ENCODE measurements around the gene FAM222B.
"Not testable (repeated sequence)": the region's sequence is repeated elsewhere in the genome, so short reads cannot be mapped to it uniquely, and the experiment has no call there.

Gene FAM222B, protein sequence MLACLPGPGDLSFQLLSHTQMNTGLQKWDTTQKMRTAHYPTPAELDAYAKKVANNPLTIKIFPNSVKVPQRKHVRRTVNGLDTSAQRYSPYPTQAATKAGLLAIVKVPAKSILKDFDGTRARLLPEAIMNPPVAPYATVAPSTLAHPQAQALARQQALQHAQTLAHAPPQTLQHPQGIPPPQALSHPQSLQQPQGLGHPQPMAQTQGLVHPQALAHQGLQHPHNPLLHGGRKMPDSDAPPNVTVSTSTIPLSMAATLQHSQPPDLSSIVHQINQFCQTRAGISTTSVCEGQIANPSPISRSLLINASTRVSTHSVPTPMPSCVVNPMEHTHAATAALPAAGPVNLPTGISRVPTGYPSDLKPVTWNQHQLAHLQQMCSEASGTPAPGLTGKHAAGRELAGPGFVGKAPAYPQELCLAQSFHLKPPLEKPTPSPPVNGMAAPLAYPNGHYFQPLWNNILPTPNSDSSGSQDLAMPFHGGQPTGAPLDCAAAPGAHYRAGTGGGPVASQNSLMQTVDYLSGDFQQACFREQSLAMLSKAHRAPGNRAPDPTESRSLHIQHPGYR

DNA sequence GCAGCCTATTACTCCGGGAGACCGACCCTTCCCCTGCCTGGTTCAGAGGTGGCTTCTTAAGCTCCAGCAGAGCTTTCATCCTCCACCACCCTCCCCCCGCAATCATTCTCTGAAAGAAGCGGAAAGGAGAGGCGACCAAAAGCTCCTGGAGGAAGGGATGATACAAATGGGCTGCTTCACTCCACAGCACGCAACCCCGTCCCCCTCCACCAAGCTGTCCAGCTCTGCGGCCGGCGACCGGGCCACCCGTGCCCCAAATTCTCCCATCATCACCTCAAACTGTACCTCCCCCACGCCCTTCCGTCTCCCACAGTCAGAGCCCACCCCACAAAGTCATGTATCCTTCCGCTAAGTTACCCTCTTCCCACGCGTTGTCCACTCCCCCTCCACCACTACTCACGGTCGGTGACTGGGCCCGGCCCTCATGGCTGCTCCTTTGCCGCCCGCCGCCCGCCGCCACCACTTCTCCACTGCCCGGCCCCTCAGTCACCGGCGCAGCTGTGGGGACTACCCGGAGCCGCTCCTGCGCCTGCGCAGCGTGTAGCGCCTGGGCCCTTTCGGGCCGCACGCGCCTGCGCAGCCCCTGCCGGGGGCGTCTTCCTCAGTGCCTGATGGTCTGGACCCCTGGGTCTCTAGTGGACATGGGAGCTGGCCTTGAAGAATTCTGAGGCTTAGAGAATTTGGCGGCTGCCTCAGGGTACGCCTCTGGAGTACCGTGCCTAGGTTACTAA lies at the start of gene FAM222B:
TSS of gene FAM222B (minus strand) at position 509 of the 731 bp plus-strand sequence. CDS start 76,123 bp downstream, outside the sequence.
- DNase-seq, result peak; percentile 67

DNA sequence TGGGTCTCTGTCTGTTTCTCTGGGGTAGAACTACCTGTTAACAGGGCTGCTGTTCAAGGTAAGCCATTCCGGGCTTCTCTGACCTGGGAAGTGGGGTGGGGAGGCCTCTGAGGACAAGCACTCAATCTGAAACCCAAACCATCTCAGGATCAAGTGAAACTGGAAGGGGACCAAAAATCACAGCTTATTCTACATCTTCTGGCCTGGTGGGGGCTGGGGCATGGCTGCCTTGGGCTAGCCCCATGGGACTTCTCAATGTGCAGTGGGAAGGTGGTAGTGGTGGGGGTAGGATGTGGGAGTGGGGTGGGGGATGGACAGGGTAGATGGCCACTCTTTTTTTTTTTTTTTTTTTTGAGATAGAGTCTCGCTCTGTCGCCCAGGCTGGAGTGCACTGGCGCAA lies 49.4 kb upstream of the FAM222B start:
- DNase-seq, result no peak

DNA sequence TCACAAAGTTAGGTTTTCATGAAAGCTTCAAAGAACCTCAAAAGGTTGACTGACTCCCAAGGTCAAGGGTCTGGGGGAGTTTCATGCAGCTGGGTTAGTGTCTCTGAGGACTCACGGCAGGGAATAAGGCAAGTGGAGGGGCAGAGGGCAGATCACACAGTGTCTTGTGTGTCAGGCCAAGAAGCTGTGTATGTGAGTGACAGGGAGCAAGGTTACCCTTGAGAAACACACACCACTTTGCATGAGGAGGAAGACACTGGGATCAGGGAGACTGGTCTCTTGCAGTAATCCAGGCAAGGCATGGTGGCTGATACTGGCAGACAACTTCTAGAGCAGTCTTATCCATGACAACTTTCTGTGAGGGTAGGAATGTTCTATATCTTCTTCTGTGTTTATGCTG lies 48.6 kb upstream of the FAM222B start:
- DNase-seq, result no peak

DNA sequence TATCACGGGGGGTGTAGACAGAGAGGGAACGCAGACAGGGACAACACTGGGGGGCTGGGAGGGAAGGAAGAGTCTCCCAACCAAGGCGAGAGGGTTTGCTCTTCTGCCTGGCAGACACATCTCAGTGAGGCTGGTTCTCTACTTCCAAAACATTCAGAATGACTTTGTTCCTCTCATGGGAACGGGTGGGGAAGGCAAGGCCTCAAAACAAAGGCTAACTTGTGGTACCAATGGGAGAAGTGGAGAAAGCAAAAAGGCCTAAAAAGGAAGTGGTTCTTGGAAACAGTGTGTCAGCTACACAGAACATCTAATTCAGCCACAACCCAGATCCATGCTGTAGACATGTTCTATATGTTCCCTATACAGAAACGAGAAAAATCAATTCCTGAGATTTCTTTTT lies 47.4 kb upstream of the FAM222B start:
- DNase-seq, result no peak

DNA sequence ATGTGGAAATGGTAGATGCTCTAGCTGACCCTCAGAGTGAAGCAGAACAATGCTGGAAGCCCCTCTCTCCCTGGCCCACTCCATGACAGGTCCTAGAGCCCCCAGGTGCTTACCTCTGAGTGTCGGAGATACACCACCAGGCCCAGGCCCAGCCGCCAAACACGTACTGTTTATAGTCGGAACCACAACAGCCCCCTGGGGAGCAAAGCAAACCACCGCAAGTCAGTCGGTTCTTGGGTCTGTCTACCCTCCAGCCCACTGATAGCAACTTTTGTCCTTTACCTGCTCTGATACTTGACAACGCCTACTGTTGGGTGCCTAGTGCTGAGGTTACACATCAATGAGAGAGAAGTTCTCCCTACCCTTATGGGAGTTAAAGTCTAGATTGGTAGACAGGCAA lies 46.2 kb upstream of the FAM222B start:
- no peak for DNase-seq

DNA sequence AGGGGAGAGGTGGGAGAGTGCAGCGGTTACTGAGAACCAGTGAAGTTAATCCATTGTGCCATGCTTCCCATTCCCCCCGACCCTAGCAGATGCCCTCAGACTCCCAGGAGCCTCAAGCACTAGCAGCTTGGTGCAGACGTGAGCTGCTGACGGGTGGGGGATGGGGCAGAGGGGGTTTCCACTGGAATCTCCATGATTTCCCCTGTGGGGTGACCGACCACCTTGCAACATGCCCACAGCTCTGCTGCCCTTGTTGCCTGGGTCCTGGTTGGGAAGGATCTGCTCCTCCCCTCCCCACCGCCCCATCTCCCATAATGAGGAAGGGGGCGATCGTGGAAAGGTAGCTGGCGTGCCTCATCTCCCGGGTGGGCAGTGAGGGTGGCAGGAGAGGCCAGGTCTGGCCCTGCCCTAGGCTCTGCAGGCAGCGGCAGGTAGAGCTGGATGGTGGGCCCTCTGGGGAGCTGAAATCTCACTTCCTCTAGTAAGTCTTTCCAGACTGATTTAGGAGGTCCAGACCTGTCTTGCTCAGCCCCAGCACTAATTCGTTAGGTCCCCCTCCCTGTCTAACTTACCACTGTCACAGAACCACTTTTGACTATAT lies 45.4 kb upstream of the FAM222B start:
- DNase-seq, result no peak

DNA sequence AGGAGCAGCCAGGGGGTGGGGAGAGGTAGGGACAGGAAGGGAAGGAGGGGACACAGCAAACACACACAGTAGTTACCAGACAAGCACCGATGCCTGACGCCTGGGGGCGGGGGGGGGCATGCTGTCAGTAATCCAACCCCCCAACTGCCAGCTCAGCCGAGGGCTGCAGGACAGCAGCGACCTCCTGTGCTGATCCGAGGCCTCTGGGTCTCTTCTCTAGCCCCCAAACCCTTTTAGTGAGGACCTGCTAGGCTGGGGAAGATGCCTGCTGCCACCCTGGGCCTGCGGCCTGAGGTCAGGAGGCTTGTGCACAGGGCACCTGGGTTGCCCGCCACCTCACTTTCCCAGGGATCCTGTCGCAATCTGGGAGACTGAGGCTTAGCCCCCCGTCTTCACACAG lies 43.4 kb upstream of the FAM222B start:
- no peak for DNase-seq

DNA sequence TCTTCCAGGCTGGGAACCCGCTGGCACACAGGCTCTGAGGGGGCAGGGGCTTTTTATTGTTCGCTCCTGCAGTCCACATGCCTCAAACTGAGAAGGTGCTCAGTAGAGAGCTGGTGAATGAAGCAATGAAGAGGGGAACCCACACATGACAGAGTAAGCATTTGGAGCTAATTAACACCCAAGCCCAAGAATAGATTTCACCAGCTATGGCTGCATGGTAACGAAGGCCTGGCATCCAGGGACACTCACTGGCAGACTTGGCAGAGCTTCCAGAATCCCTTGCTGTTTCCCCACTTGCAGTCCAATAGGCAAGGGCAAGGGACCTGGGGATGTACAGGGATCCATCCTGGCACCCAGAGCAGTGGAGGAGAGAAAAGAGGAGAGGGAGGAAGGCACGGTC lies 42.8 kb upstream of the FAM222B start:
- DNase-seq, result no peak

DNA sequence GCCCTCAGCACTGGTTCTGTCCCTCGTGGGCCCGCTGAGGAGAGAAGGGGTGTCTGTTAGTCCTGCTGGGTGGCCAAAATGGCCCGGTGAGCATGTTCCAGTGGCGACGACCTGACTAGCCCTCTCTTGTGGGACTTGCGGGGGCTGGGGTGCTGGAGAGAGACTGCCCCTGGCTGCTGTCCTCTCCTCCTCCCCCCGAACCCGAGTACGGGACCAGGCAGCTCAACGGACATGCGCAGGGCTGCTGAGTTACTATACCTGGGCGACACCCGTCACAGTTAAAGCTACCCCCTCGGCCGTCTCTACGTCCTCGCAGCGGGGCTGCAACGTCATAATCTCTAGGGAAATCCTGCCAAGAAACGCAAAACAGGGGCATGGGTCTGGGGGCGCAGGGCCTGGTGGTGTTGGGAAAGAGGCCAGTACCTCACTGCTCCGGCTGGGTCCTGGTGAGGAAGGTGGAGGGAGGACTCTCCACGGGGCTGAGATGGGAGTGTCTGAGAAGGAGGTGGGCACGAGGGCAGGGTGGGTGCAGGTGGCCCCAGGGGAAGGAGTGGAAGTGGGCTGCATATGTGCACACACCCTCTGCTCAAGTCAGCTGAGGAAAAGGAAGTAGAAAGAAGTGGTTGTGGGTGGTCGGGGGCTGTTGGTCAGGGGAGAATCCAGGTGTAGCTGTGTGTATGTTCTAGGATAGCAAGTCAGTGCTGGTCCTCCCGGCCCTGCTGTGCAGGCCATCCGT lies 41.5 kb upstream of the FAM222B start:
- no peak for DNase-seq

DNA sequence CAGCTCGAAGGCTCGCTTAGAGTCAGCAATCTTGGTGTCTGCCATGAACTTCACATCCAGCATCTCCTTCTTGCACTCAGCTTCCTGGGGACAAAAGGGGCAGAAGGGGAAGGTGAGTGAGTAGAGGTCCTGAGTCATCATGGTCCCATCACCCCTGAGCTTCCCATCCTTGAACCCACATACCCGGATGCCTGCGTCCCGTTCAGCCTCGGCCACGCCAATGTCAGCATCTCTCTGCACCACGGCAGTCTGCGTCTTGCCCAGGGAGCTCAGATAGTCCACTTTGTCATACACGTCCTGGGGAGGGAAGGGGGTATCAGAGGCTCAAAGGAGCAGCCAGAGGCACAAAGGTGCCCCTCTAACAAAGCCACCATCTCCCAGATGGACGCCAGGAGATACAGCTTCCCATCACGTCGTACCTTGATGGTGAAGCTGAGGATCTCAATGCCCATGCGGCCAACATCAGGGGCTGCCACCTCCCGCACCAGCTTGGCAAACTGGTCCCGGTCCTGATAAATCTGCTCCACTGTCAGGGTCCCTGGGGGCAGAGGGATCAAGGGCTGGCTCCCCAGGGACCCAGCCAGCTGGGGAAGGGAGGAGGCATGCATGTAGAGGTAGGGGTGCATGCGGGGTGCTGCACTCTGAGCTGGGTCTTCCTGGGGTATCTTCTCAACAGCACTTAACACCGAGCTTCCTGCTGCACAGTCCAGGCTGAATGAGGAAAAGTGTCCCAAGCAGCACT lies 39.7 kb upstream of the FAM222B start:
- DNase-seq, result no peak

DNA sequence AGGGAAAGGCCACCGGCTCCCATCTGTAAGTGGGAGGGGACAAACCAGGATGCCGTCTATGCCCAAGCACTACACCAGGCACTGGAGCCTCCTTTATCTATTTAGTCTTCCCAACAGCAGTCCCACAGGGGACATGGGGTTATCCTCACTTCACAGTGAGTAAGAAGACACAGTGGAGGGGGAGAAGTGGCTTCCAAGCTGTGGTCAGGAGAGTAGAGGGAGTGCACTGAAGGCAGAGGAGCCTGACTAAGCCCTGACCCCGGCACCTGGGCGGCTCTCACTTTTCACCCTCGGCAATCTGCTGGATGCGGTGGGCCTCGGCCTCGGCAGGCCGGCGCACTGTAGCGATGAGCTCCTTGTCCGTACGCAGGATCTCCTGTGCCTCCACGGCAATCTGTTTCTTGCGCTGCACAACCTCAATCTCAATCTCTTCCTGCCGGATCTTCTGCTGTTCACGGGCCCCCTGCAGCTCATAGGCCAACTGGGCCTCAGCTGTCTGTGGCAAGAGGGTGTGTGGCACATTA lies 39.0 kb upstream of the FAM222B start:
- no peak for DNase-seq

DNA sequence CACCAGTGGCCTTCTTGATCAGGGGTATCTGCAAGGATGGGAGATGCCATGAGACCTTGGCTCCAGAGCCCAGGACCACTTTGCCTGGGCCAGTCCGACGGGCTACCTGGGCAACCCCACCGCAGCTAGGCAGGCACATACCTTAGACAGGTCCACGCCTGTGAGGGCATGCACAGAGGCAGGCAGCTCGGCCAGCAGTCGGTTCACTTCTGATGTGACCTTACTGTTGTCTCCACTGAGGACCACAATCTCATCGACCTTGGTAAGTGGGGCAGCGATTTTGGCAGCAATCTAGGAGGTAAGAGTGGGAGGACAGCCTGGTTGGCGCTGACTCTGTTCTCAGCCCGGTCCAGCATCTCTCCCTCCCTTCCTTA lies 38.0 kb upstream of the FAM222B start:
- no peak for DNase-seq

DNA sequence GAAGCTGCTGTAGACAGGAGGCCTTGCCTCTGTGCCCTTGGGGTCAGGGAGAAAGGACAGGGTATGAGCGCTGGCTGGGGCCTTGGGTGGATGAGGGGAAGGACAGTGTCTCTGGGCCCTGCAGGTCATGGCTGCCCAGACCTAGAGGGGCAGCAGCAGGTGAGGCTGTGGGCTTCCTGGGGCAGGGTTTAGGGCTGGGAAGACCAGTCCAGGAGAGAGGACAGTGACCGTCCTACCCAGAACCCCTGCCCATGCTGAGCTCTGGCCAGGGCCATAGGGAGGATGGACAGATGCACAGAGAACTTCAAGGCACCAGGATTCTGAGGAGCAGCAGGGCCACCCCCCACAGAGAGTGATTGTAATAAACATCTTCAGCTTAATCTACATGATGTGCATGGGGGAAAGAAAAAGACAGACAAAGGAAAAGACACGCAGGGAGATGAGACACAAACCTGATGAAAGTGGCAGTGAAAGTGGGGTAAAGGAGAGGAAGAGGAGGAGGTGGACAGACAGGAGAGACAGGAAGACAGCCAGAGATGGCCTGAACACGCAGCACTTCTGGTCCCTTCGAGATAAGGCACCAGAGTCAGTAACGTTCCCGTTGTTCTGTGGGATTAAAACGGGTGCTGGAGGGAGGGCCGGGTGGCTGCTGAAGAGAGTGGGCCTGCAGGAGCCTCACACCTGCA lies 37.4 kb upstream of the FAM222B start:
- no peak for DNase-seq

DNA sequence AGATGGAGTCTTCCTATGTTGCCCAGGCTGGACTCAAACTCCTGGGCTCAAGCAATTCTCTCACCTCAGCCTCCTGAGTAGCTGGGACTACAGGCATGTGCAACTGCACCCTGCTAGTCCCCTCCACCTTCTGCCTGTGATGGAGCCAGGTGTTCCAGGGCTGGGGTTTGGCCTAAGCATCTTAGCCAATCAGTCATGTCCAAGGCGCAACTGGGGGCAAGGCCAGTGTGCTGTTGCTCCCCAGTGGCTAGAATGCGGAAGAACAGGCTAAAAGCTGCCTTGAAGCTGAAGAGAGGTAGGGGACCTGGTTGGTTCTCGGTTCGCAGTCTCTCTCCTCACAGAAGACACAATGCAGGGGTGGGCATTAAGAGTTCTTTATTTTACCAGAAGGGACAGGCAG lies 36.4 kb upstream of the FAM222B start:
- DNase-seq, result peak; percentile 39

DNA sequence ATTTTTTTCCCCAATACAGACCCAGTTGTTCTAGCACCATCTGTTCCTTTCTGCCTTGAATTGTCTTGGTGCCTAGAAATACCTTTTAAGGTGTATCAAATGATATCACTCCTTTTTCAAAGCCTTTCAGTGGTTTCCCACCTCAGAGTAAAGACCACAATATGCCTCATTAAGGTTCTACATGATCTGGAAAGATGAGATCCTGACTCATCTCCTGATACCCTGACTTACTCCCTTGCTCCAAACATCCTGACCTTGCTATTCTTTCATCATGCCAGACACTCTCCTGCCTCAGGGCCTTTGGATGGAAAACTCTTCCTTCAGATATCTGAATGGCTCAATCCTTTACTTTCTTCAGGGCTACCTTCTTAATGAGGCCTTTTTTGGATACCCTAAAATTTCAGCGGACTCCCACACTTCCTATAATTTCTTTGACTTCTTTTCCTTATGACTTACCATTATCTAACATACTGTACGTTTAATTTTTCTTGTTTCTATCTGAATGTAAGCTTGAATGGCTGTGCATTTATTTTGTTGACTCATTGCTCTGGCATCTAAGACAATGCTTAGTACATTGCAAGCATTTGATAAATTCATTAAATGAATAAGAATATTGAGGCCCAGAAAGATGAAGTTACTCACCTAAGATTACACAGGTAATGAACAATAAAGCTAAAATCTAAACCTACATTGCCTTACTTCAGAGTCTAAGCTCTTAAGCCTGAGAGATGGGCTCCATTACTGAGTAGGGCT lies 35.7 kb upstream of the FAM222B start:
- DNase-seq, result no peak

DNA sequence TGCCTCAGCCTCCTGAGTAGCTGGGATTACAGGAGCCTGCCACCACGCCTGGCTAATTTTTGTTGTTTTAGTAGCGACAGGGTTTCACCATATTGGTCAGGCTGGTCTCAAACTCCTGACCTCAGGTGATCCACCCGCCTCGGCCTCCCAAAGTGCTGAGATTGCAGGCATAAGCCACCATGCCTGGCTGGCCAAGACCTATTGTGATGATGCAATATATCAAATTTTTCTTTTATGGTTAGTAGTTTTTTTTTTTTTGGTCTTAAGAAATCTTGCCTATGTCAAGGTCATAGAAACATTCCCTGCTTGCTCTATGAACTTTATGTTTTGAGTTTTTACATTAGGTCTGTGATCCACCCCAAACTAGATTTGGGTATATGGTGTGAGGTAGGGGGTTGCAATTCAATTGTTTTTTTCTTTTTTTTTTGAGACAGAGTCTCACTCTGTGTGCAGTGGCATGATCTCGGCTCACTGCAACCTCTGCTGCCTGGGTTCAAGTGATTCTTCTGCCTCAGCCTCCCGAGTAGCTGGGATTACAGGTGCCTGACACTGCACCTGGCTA lies 34.6 kb upstream of the FAM222B start:
- not testable (repeated sequence) for DNase-seq

DNA sequence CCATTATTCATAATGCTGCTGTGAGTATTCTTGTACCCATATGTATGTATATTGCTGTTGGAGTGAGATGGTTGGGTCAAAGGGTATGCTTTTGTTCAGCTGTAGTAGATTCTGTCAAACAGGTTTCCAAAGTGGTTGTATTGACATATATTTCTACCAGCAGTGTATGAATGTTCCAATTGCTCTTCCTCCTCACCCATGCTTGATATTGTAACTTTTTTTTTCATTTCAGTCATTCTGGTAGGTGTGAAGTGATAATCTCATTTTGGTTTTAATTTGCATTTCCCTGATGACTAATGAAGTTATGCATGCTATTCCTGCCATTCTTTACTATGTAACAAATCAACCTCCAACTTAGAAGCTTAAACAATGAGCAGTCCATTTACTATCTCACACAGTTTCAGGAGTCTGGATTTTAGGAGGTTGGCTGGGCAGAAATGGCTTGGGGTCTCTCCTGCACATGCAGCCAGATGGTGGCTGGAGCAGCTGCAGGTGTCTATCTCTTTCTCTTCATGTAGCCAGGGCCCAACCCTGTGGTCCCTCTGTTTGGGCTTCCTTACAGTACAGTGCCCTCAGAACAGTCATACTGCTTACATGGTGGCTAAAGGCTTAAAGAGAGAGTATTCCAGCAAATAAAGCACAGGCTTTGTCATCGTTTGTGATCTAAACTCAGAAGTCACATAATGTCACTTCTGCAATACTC lies 33.4 kb upstream of the FAM222B start:
- no peak for DNase-seq

DNA sequence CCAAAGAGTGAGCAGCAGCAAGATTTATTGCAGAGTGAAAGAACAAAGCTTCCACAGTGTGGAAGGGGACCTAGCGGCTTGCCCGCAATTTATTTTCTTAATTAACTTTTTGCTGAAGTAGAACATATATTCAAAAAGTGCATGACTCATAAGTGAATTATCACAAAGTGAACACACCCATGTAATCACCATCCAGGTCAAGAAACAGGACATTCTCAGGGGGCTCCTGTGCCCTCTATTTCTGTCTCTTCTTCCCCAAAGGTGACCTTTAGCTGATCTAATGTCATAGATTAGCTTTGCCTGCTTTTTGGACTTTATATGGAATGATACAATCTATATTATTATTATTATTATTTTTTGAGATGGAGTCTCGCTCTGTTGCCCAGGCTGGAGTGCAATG lies 32.2 kb upstream of the FAM222B start:
- DNase-seq, result no peak

DNA sequence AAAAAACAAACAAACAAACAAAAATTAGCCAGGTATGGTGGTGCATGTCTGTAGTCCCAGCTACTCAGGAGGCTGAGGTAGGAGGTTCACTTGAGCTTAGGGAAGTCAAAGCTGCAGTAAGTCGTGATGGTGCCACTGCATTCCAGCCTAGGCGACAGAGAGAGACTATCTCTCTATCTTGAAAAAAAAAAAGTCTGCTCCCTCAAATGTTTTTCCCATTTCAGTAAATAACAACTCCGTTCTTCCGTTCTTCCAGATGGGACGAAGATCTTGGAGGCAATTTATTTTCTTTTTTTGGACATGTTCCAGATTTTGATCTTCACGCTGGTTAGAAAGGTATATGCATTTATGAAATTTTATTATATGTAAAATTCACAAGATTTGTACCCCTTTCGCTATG lies 31.2 kb upstream of the FAM222B start:
- no peak for DNase-seq
